Fibroblast of the conjunctiva (primary cell): ENCODE results near the gene CEP104.

Experiments
- DNase-seq: peaks from one replicate; pipeline ENCODE4 v3.0.0-alpha.2; 2010; ENCODE audit warnings: low read depth

Gene CEP104

GRCh38 chr1:3799976-3800685, 56.9 kb downstream of the CEP104 start:
- no peak for DNase-seq

- peak; percentile 76 for DNase-seq
Measured at GRCh38 chr1:3796215-3797061, 60.6 kb downstream of the CEP104 start, which contains the start of gene LRRC47. Gene LRRC47 (minus strand): TSS chr1:3796498. CDS start chr1:3796476, 22 bp downstream.

- DNase-seq = no peak
Measured at GRCh38 chr1:3795453-3796214, 61.4 kb downstream of the CEP104 start.

- DNase-seq = no peak
Measured at GRCh38 chr1:3790952-3791351, 66.1 kb downstream of the CEP104 start.

GRCh38 chr1:3790500-3790923, 66.5 kb downstream of the CEP104 start:
- DNase-seq = no peak

- DNase-seq = no peak
Measured at GRCh38 chr1:3789421-3790300, 67.3 kb downstream of the CEP104 start.

GRCh38 chr1:3788756-3789420, 68.1 kb downstream of the CEP104 start:
- no peak for DNase-seq

GRCh38 chr1:3787745-3788605, 69.0 kb downstream of the CEP104 start:
- DNase-seq = no peak

GRCh38 chr1:3787349-3787715, 69.7 kb downstream of the CEP104 start:
- no peak for DNase-seq

- DNase-seq = no peak
Measured at GRCh38 chr1:3786468-3787348, 70.3 kb downstream of the CEP104 start.

GRCh38 chr1:3785456-3786157, 71.4 kb downstream of the CEP104 start:
- DNase-seq = no peak

GRCh38 chr1:3785045-3785444, 72.0 kb downstream of the CEP104 start:
- no peak for DNase-seq

GRCh38 chr1:3783651-3784474, 73.1 kb downstream of the CEP104 start:
- DNase-seq = no peak

GRCh38 chr1:3780901-3781300, 76.1 kb downstream of the CEP104 start:
- DNase-seq = no peak

GRCh38 chr1:3779912-3780416, 77.0 kb downstream of the CEP104 start:
- no peak for DNase-seq

GRCh38 chr1:3779265-3779911, 77.6 kb downstream of the CEP104 start:
- no peak for DNase-seq
